ENCODE measurements around the gene LRMDA.

DNA sequence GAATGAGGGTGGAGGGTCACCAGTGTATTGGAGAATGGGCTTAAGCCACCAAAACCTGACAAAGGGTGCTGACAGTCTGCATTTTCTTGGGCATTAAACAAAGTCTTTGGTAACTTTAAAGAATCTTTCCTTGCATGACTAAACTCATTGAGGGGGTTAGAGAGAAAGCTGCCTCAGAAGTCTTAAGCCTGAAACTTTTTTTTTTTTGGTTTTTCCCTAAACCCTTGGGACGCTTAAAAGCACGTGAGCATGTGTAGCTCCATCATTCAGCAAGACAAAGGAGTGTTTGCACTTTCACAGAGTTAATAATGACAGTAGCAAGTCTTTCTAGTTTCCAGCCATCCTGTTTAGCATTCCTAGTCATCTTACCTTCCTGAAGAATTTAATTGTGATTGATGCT is 110.7 kb downstream of the LRMDA start:
- TF ChIP-seq YY1 (IDR thresholded peaks at IDR 0.05; ENCODE audit: low read depth): no peak
- no peak for TF ChIP-seq CEBPB (IDR thresholded peaks at IDR 0.05)
- TF ChIP-seq EGR1 (IDR thresholded peaks at IDR 0.05): no peak
- TF ChIP-seq TAF1 (IDR thresholded peaks at IDR 0.05; ENCODE audit: low read depth): no peak
- no peak for TF ChIP-seq FOXM1 (IDR thresholded peaks at IDR 0.05; ENCODE audit: borderline replicate concordance, low read depth)
- TF ChIP-seq, protein P1, sequence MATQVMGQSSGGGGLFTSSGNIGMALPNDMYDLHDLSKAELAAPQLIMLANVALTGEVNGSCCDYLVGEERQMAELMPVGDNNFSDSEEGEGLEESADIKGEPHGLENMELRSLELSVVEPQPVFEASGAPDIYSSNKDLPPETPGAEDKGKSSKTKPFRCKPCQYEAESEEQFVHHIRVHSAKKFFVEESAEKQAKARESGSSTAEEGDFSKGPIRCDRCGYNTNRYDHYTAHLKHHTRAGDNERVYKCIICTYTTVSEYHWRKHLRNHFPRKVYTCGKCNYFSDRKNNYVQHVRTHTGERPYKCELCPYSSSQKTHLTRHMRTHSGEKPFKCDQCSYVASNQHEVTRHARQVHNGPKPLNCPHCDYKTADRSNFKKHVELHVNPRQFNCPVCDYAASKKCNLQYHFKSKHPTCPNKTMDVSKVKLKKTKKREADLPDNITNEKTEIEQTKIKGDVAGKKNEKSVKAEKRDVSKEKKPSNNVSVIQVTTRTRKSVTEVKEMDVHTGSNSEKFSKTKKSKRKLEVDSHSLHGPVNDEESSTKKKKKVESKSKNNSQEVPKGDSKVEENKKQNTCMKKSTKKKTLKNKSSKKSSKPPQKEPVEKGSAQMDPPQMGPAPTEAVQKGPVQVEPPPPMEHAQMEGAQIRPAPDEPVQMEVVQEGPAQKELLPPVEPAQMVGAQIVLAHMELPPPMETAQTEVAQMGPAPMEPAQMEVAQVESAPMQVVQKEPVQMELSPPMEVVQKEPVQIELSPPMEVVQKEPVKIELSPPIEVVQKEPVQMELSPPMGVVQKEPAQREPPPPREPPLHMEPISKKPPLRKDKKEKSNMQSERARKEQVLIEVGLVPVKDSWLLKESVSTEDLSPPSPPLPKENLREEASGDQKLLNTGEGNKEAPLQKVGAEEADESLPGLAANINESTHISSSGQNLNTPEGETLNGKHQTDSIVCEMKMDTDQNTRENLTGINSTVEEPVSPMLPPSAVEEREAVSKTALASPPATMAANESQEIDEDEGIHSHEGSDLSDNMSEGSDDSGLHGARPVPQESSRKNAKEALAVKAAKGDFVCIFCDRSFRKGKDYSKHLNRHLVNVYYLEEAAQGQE (IDR thresholded peaks at IDR 0.05; ENCODE audit: low read depth): no peak

All from Ishikawa (cell line).